ENCODE measurements around the gene IGF2.

Gene IGF2

GRCh38 chr11:2132246-2132645 lies 6.9 kb downstream of the IGF2 start:
- Histone ChIP-seq H3K27me3 (ENCODE audit: insufficient read depth, low read length) (no peaks in the 10 kb centered on the region), H2AFZ (ENCODE audit: low read length) (no peak overlapping the region), H3K4me2 (ENCODE audit: low read length) (no peak overlapping the region), H3K36me3 (ENCODE audit: insufficient read depth, low read length) (no peaks in the 10 kb centered on the region), H3F3A (ENCODE audit: insufficient read depth, low read length) (no peaks in the 10 kb centered on the region), H3K27ac (ENCODE audit: low read depth, low read length, poor library complexity, severe bottlenecking) (no peak overlapping the region), H3K9ac (ENCODE audit: low read length) (no peak overlapping the region), H4K20me1 (ENCODE audit: insufficient read depth, low read length) (no peaks in the 10 kb centered on the region), H3K4me1 (ENCODE audit: insufficient read depth, low read length, severe bottlenecking) (no peaks in the 10 kb centered on the region), H3K79me2 (ENCODE audit: insufficient read depth, low read length) (no peaks in the 10 kb centered on the region), H3K9me3 (ENCODE audit: low read length) (no peaks in the 10 kb centered on the region), H3K4me3 (ENCODE audit: low read depth, low read length, poor library complexity, severe bottlenecking) (no peak overlapping the region), H3K9me2 (ENCODE audit: low read depth, low read length) (no peaks in the 10 kb centered on the region)
- no peak for TF ChIP-seq CTCF (IDR thresholded peaks at IDR 0.05; ENCODE audit: low read length)
- no peak for TF ChIP-seq EZH2 (IDR thresholded peaks at IDR 0.05; ENCODE audit: borderline replicate concordance, low read length)

GRCh38 chr11:2131371-2132236 lies 7.6 kb downstream of the IGF2 start:
- Histone ChIP-seq H3K27me3 (ENCODE audit: insufficient read depth, low read length) (no peaks in the 10 kb centered on the region), H3K4me3 (ENCODE audit: low read depth, low read length, poor library complexity, severe bottlenecking) (no peak overlapping the region), H3K36me3 (ENCODE audit: insufficient read depth, low read length) (no peaks in the 10 kb centered on the region), H2AFZ (ENCODE audit: low read length) (no peak overlapping the region), H3K9ac (ENCODE audit: low read length) (no peak overlapping the region), H3F3A (ENCODE audit: insufficient read depth, low read length) (no peaks in the 10 kb centered on the region), H3K9me2 (ENCODE audit: low read depth, low read length) (no peaks in the 10 kb centered on the region), H3K4me2 (ENCODE audit: low read length) (no peak overlapping the region), H3K4me1 (ENCODE audit: insufficient read depth, low read length, severe bottlenecking) (no peaks in the 10 kb centered on the region), H3K27ac (ENCODE audit: low read depth, low read length, poor library complexity, severe bottlenecking) (no peak overlapping the region), H3K9me3 (ENCODE audit: low read length) (no peaks in the 10 kb centered on the region), H4K20me1 (ENCODE audit: insufficient read depth, low read length) (no peaks in the 10 kb centered on the region), H3K79me2 (ENCODE audit: insufficient read depth, low read length) (no peaks in the 10 kb centered on the region)
- no peak for TF ChIP-seq CTCF (IDR thresholded peaks at IDR 0.05; ENCODE audit: low read length)
- TF ChIP-seq EZH2 (IDR thresholded peaks at IDR 0.05; ENCODE audit: borderline replicate concordance, low read length): no peak

- H3F3A ChIP-seq (ENCODE audit: insufficient read depth, low read length): no peaks in the 10 kb centered on the region
- no peak overlapping the region for H2AFZ ChIP-seq (ENCODE audit: low read length)
- TF ChIP-seq CTCF (IDR thresholded peaks at IDR 0.05; ENCODE audit: low read length) (no peak), EZH2 (IDR thresholded peaks at IDR 0.05; ENCODE audit: borderline replicate concordance, low read length) (no peak)
- H3K36me3 ChIP-seq (ENCODE audit: insufficient read depth, low read length): no peaks in the 10 kb centered on the region
- H3K4me3 ChIP-seq (ENCODE audit: low read depth, low read length, poor library complexity, severe bottlenecking): no peak overlapping the region
- no peaks in the 10 kb centered on the region for H3K4me1 ChIP-seq (ENCODE audit: insufficient read depth, low read length, severe bottlenecking)
- no peak overlapping the region for H3K9ac ChIP-seq (ENCODE audit: low read length)
- H3K27ac ChIP-seq (ENCODE audit: low read depth, low read length, poor library complexity, severe bottlenecking): no peak overlapping the region
- H3K9me3 ChIP-seq (ENCODE audit: low read length): no peaks in the 10 kb centered on the region
- no peaks in the 10 kb centered on the region for H3K79me2 ChIP-seq (ENCODE audit: insufficient read depth, low read length)
- no peaks in the 10 kb centered on the region for H3K9me2 ChIP-seq (ENCODE audit: low read depth, low read length)
- H3K27me3 ChIP-seq (ENCODE audit: insufficient read depth, low read length): no peaks in the 10 kb centered on the region
- H3K4me2 ChIP-seq (ENCODE audit: low read length): no peak overlapping the region
- H4K20me1 ChIP-seq (ENCODE audit: insufficient read depth, low read length): no peaks in the 10 kb centered on the region
Measured at GRCh38 chr11:2130881-2131352, 8.3 kb downstream of the IGF2 start.

Data from OCI-LY1 (cell line).